ENCODE data around the gene SEZ6L2.

DNA sequence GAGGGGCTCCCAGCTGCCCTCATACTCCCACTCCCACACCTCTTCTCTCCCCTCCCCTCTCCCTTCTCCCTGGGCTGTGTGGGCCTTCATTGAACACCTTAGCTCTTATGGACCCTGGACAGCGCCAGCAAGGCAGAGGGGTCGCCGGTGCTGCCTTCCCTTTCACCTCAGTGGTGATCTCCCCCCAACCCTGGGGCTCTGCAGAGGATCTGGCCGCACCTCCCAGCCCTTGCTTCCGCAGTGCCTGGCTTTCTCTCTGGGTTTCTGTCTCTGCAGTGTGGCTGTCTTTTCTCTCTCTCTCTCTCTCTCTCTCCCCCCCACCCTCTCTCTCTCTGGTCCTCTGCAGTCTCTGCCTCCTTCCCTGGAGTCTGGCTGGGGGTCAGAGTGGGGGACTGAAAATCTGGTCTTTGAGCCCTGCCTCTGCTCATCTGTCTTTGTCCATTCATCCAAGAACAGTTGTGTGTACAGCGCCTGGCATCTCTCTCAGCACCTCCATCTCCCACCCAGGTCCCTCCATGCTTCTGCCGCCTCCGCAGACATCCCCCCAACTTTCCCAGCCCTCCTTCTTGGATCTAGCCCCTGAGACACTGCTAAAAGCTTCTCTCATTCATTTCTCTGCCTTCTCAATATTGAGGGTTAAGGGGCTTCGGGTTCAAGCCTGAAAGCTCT is 1.1 kb downstream of the SEZ6L2 start:
- TF ChIP-seq, protein P1, sequence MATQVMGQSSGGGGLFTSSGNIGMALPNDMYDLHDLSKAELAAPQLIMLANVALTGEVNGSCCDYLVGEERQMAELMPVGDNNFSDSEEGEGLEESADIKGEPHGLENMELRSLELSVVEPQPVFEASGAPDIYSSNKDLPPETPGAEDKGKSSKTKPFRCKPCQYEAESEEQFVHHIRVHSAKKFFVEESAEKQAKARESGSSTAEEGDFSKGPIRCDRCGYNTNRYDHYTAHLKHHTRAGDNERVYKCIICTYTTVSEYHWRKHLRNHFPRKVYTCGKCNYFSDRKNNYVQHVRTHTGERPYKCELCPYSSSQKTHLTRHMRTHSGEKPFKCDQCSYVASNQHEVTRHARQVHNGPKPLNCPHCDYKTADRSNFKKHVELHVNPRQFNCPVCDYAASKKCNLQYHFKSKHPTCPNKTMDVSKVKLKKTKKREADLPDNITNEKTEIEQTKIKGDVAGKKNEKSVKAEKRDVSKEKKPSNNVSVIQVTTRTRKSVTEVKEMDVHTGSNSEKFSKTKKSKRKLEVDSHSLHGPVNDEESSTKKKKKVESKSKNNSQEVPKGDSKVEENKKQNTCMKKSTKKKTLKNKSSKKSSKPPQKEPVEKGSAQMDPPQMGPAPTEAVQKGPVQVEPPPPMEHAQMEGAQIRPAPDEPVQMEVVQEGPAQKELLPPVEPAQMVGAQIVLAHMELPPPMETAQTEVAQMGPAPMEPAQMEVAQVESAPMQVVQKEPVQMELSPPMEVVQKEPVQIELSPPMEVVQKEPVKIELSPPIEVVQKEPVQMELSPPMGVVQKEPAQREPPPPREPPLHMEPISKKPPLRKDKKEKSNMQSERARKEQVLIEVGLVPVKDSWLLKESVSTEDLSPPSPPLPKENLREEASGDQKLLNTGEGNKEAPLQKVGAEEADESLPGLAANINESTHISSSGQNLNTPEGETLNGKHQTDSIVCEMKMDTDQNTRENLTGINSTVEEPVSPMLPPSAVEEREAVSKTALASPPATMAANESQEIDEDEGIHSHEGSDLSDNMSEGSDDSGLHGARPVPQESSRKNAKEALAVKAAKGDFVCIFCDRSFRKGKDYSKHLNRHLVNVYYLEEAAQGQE (IDR thresholded peaks at IDR 0.05; ENCODE audit: low read depth): peak; percentile 70
- TF ChIP-seq TAF1 (IDR thresholded peaks at IDR 0.05; ENCODE audit: low read depth) (no peak), CREB1 (IDR thresholded peaks at IDR 0.05; ENCODE audit: low read depth) (no peak), TCF12 (IDR thresholded peaks at IDR 0.05; ENCODE audit: low read depth) (no peak), RAD21 (IDR thresholded peaks at IDR 0.05; ENCODE audit: low read depth) (no peak), NFIC (IDR thresholded peaks at IDR 0.05) (no peak), TEAD4 (IDR thresholded peaks at IDR 0.05) (no peak), YY1 (IDR thresholded peaks at IDR 0.05; ENCODE audit: low read depth) (no peak), EP300 (IDR thresholded peaks at IDR 0.05; ENCODE audit: borderline replicate concordance) (no peak), ZBTB7A (IDR thresholded peaks at IDR 0.05; ENCODE audit: low read depth) (no peak), EGR1 (IDR thresholded peaks at IDR 0.05) (no peak), FOXM1 (IDR thresholded peaks at IDR 0.05; ENCODE audit: borderline replicate concordance, low read depth) (no peak)
- TF ChIP-seq, protein P2, sequence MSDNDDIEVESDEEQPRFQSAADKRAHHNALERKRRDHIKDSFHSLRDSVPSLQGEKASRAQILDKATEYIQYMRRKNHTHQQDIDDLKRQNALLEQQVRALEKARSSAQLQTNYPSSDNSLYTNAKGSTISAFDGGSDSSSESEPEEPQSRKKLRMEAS (IDR thresholded peaks at IDR 0.05): no peak
- TF ChIP-seq, protein P3, sequence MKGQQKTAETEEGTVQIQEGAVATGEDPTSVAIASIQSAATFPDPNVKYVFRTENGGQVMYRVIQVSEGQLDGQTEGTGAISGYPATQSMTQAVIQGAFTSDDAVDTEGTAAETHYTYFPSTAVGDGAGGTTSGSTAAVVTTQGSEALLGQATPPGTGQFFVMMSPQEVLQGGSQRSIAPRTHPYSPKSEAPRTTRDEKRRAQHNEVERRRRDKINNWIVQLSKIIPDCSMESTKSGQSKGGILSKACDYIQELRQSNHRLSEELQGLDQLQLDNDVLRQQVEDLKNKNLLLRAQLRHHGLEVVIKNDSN (IDR thresholded peaks at IDR 0.05): no peak
